Measurements from ENCODE around the gene OSTN.

Gene OSTN

DNA sequence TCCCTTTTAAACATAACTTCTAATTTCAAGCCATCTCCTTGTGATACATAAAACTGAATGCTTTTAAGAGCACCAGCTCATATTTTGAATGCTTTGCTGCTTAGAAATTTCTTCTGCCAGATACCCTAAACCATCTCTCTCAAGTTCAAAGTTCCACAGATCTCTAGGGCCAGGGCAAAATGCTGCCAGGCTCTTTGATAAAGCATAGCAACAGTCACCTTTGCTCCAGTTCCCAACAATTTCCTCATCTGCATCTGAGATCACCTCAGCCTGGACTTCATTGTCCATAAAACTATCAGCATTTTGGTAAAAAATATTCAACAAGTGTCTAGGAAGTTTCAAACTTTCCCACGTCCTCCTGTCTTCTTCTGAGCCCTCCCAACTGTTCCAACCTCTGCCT is 17.5 kb downstream of the OSTN start:
- Histone ChIP-seq H3K4me3 (replicated peaks; ENCODE audit: insufficient read depth, low read length) (no peak overlapping the region), H3K27ac (replicated peaks) (no peak overlapping the region), H3K27me3 (ENCODE audit: insufficient read depth, poor library complexity, severe bottlenecking) (no peaks in the 10 kb centered on the region)
- no peak for TF ChIP-seq SPI1 (IDR thresholded peaks at IDR 0.05; ENCODE audit: borderline replicate concordance, low read depth)
- TF ChIP-seq CTCF (IDR thresholded peaks at IDR 0.05; ENCODE audit: insufficient read depth, low read length) = no peak
- TF ChIP-seq POLR2AphosphoS5 (IDR thresholded peaks at IDR 0.05; ENCODE audit: low read depth) = no peak
- no peak for DNase-seq (ENCODE audit: low read depth in 1 of 2, low spot score in 1 of 2)

- TF ChIP-seq POLR2AphosphoS5 (IDR thresholded peaks at IDR 0.05; ENCODE audit: low read depth) (no peak), SPI1 (IDR thresholded peaks at IDR 0.05; ENCODE audit: borderline replicate concordance, low read depth) (no peak), GABPA (IDR thresholded peaks at IDR 0.05; ENCODE audit: low read depth) (no peak), CTCF (IDR thresholded peaks at IDR 0.05; ENCODE audit: insufficient read depth, low read length) (no peak)
- TF ChIP-seq, protein P1, sequence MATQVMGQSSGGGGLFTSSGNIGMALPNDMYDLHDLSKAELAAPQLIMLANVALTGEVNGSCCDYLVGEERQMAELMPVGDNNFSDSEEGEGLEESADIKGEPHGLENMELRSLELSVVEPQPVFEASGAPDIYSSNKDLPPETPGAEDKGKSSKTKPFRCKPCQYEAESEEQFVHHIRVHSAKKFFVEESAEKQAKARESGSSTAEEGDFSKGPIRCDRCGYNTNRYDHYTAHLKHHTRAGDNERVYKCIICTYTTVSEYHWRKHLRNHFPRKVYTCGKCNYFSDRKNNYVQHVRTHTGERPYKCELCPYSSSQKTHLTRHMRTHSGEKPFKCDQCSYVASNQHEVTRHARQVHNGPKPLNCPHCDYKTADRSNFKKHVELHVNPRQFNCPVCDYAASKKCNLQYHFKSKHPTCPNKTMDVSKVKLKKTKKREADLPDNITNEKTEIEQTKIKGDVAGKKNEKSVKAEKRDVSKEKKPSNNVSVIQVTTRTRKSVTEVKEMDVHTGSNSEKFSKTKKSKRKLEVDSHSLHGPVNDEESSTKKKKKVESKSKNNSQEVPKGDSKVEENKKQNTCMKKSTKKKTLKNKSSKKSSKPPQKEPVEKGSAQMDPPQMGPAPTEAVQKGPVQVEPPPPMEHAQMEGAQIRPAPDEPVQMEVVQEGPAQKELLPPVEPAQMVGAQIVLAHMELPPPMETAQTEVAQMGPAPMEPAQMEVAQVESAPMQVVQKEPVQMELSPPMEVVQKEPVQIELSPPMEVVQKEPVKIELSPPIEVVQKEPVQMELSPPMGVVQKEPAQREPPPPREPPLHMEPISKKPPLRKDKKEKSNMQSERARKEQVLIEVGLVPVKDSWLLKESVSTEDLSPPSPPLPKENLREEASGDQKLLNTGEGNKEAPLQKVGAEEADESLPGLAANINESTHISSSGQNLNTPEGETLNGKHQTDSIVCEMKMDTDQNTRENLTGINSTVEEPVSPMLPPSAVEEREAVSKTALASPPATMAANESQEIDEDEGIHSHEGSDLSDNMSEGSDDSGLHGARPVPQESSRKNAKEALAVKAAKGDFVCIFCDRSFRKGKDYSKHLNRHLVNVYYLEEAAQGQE (IDR thresholded peaks at IDR 0.05; ENCODE audit: insufficient replicate concordance, low read depth) = no peak
- Histone ChIP-seq H3K4me3 (replicated peaks; ENCODE audit: insufficient read depth, low read length) (no peak overlapping the region), H3K27me3 (ENCODE audit: insufficient read depth, poor library complexity, severe bottlenecking) (no peaks in the 10 kb centered on the region), H3K27ac (replicated peaks) (no peak overlapping the region)
- no peak for DNase-seq (ENCODE audit: low read depth in 1 of 2, low spot score in 1 of 2)
Measured at GRCh38 chr3:191217301-191217700, 18.3 kb downstream of the OSTN start.

DNA sequence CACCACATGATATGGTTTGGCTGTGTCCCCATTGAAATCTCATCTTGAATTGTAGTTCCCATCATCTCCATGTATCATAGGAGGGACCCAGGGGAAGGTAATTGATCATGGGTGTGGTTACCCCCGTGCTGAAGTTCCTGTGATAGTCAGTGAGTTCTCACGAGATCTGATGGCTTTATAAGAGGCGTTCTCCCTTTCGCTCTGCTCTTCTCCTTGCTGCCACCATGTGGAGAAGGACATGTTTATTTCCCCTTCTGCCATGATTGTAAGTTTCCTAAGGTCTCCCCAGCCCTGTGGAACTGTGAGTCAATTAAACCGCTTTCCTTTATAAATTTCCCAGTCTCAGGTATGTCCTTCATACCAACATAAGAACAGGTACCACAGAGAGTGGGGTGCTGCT is 21.9 kb downstream of the OSTN start:
- TF ChIP-seq GABPA (IDR thresholded peaks at IDR 0.05; ENCODE audit: low read depth) (no peak), CTCF (IDR thresholded peaks at IDR 0.05; ENCODE audit: insufficient read depth, low read length) (no peak), SPI1 (IDR thresholded peaks at IDR 0.05; ENCODE audit: borderline replicate concordance, low read depth) (no peak), POLR2AphosphoS5 (IDR thresholded peaks at IDR 0.05; ENCODE audit: low read depth) (no peak)
- TF ChIP-seq, protein P1 (IDR thresholded peaks at IDR 0.05; ENCODE audit: insufficient replicate concordance, low read depth) = no peak
- no peak overlapping the region for H3K27ac ChIP-seq (replicated peaks)
- DNase-seq (ENCODE audit: low read depth in 1 of 2, low spot score in 1 of 2) = peak in 1 of 2 experiments; percentile 8
- H3K27me3 ChIP-seq (ENCODE audit: insufficient read depth, poor library complexity, severe bottlenecking) = no peaks in the 10 kb centered on the region
- H3K4me3 ChIP-seq (replicated peaks; ENCODE audit: insufficient read depth, low read length) = no peak overlapping the region

- DNase-seq (ENCODE audit: low read depth in 1 of 2, low spot score in 1 of 2) = no peak
- no peak overlapping the region for H3K4me3 ChIP-seq (replicated peaks; ENCODE audit: insufficient read depth, low read length)
Measured at GRCh38 chr3:191221638-191222037, 22.6 kb downstream of the OSTN start.

More at GRCh38 chr3:191221638-191222037, 22.6 kb downstream of the OSTN start:
- no peaks in the 10 kb centered on the region for H3K27me3 ChIP-seq (ENCODE audit: insufficient read depth, poor library complexity, severe bottlenecking)
- TF ChIP-seq, protein P1 (IDR thresholded peaks at IDR 0.05; ENCODE audit: insufficient replicate concordance, low read depth) = no peak
- TF ChIP-seq SPI1 (IDR thresholded peaks at IDR 0.05; ENCODE audit: borderline replicate concordance, low read depth) (no peak), POLR2AphosphoS5 (IDR thresholded peaks at IDR 0.05; ENCODE audit: low read depth) (no peak), GABPA (IDR thresholded peaks at IDR 0.05; ENCODE audit: low read depth) (no peak), CTCF (IDR thresholded peaks at IDR 0.05; ENCODE audit: insufficient read depth, low read length) (no peak)
- no peak overlapping the region for H3K27ac ChIP-seq (replicated peaks)

All from HL-60 (cell line).